Hepatocyte (in vitro differentiated cells): ENCODE data around the gene SLC6A1.

Source experiments
- CTCF ChIP-seq: fragments of 200-600 bp; sonication (generic); IDR thresholded peaks from 2 replicates; pipeline ENCODE4 v1.5.1; 2016; ENCODE audit warnings: antibody characterized with exemption, mild to moderate bottlenecking; ENCODE audit not compliant: poor library complexity
- EZH2 ChIP-seq: fragments of 200-600 bp; sonication (generic); IDR thresholded peaks from 2 replicates; pipeline ENCODE4 v1.6.1; 2016; ENCODE audit warnings: antibody characterized with exemption, mild to moderate bottlenecking, borderline replicate concordance

- TF ChIP-seq CTCF: no peak
- no peak for TF ChIP-seq EZH2
Observed at GRCh38 chr3:10970306-10970960, 22.1 kb upstream of the SLC6A1 start.
